ENCODE data around the gene HECA.

HECA gene

DNA sequence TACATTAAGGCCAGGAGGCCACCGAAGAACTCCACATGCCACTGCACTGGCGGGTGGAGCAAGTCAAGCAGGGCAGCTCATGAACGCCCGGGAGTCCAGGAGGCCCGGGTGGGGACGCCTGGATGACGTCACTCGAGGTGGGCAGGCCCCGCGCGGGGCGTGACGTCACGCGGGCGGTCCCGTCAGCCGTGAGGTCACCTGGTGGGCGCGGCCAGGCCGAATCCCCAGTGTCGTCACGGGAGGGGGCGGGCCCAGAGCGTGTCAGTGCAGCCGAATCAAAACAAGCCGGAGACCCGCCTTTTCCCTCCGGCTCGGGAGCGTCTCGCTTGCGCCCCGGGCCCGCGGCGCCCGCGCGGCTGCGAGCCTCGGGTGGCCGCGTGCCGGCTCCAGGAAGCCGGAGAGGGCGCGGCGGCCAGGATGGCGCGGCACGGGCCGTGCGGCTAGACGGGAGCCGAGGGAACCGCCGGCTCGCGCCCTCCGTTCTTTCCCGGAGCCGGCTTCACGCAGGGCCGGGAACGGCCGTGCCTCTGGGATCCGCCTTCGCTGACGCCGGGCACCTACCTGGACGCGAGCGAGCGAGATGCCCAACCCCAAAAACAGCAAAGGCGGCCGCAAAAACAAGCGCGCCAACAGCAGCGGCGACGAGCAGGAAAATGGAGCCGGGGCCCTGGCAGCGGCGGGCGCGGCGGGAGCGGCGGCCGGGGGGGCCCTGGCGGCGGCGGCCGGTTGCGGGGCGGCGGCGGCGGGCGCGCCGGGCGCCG lies at the start of gene HECA:
Gene HECA, plus strand, starts transcription at position 264 of the 761 bp plus-strand sequence. Its CDS starts 317 bp downstream, at position 581.
- Histone ChIP-seq H3K27me3 (no peaks in the 10 kb centered on the region), H3K27ac (peak within 1 kb of the TSS; percentile 91 to 99 (median 95)), H4K20me1 (peaks cover 0 to 33% (median 24%) of the 10 kb centered on the region in 11 experiments; a peak in 16 of 22 replicates), H3K36me3 (peaks cover 8 to 32% (median 17%) of the 10 kb centered on the region in 11 experiments; a peak in 16 of 22 replicates), H3K4me2 (peak within 1 kb of the TSS; percentile 75 to 94 (median 79)), H3K9me3 (replicated peaks in 1 of 11) (peaks cover 0 to 15% (median 0%) of the 10 kb centered on the region in 11 experiments; a peak in 7 of 22 replicates), H3K4me3 (peak within 1 kb of the TSS; percentile 76 to 97 (median 92)), H3K9ac (peak within 1 kb of the TSS; percentile 94 to 99 (median 97)), H3K4me1 (peaks cover 49 to 84% (median 61%) of the 10 kb centered on the region in 10 experiments)
- TF ChIP-seq Cebpa-rat (IDR thresholded peaks at IDR 0.05) = no peak

DNA sequence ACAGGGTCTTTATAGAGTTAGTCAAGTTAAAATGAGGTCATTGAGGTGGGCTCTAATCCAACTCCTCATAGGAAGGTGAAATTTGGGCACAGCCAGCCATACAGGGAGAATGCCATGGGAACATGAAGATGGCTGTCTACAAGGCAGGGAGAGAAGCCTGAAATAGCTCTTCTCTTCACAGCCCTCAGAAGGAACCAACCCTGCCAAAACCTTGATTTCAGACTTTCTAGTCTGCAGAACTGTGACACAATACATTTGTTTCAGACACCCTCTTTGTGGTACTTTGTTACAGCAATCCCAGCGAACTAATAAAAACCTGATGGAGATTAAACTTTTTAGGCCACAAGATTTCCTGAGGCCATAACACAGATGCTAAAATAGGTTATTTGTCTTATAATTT lies 43.1 kb upstream of the HECA start:
- no peaks in the 10 kb centered on the region for H3K36me3 ChIP-seq

GRCh38 chr6:139099984-139100383 lies 34.9 kb upstream of the HECA start:
- no peak overlapping the region for H3K4me3 ChIP-seq
- H3K9ac ChIP-seq = no peak overlapping the region
- no peaks in the 10 kb centered on the region for H3K4me1 ChIP-seq
- H3K36me3 ChIP-seq = no peaks in the 10 kb centered on the region
- no peaks in the 10 kb centered on the region for H4K20me1 ChIP-seq
- no peaks in the 10 kb centered on the region for H3K9me3 ChIP-seq (replicated peaks in 1 of 11)
- no peak overlapping the region for H3K27ac ChIP-seq
- no peak for TF ChIP-seq Cebpa-rat (IDR thresholded peaks at IDR 0.05)
- no peak overlapping the region for H3K4me2 ChIP-seq
- H3K27me3 ChIP-seq = no peaks in the 10 kb centered on the region

More for the DNA sequence above, 43.1 kb upstream of the HECA start:
- no peak overlapping the region for H3K27ac ChIP-seq
- H3K9ac ChIP-seq = no peak overlapping the region
- peaks cover 0 to 23% (median 15%) of the 10 kb centered on the region in 11 experiments; a peak in 16 of 22 replicates for H3K9me3 ChIP-seq (replicated peaks in 1 of 11)
- H4K20me1 ChIP-seq = no peaks in the 10 kb centered on the region
- H3K27me3 ChIP-seq = no peaks in the 10 kb centered on the region
- no peaks in the 10 kb centered on the region for H3K4me1 ChIP-seq
- no peak for TF ChIP-seq Cebpa-rat (IDR thresholded peaks at IDR 0.05)
- H3K4me3 ChIP-seq = no peak overlapping the region
- no peak overlapping the region for H3K4me2 ChIP-seq

DNA sequence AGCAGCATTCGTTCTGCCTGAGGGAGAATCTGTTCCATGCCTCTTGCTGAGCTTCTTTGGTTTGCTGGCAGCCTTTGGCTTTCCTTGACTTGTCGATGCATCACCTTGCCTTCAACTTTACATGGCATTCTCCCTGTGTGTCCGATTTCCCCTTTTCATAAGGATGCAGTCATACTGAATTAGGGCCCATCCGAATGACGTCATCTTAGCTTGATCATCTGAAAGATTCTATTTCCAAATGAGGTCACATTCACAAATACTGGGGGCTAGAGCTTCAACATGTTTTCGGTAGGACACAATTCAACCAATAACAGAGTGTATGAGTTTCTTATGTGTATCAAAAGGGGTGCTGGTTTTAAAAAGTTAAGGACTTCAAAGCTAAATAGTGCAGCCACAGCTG lies 27.8 kb upstream of the HECA start:
- Histone ChIP-seq H4K20me1 (no peaks in the 10 kb centered on the region), H3K4me3 (no peak overlapping the region), H3K4me2 (no peak overlapping the region), H3K9ac (no peak overlapping the region), H3K27ac (no peak overlapping the region), H3K9me3 (replicated peaks in 1 of 11) (no peaks in the 10 kb centered on the region), H3K27me3 (no peaks in the 10 kb centered on the region), H3K4me1 (no peaks in the 10 kb centered on the region), H3K36me3 (no peaks in the 10 kb centered on the region)
- TF ChIP-seq Cebpa-rat (IDR thresholded peaks at IDR 0.05) = no peak

- TF ChIP-seq Cebpa-rat (IDR thresholded peaks at IDR 0.05) = no peak
- Histone ChIP-seq H3K27me3 (no peaks in the 10 kb centered on the region), H3K27ac (no peak overlapping the region), H4K20me1 (no peaks in the 10 kb centered on the region), H3K4me3 (no peak overlapping the region), H3K9ac (no peak overlapping the region), H3K9me3 (replicated peaks in 1 of 11) (no peaks in the 10 kb centered on the region), H3K4me2 (no peak overlapping the region), H3K4me1 (no peaks in the 10 kb centered on the region), H3K36me3 (no peaks in the 10 kb centered on the region)
Observed at GRCh38 chr6:139108378-139108777, 26.5 kb upstream of the HECA start.

- Histone ChIP-seq H3K27ac (no peak overlapping the region), H3K4me1 (peaks cover 0 to 5% (median 2%) of the 10 kb centered on the region in 10 experiments; a peak in 10 of 20 replicates), H3K36me3 (no peaks in the 10 kb centered on the region), H3K9me3 (replicated peaks in 1 of 11) (no peaks in the 10 kb centered on the region), H3K9ac (no peak overlapping the region), H3K27me3 (no peaks in the 10 kb centered on the region), H3K4me2 (no peak overlapping the region), H4K20me1 (no peaks in the 10 kb centered on the region), H3K4me3 (no peak overlapping the region)
- no peak for TF ChIP-seq Cebpa-rat (IDR thresholded peaks at IDR 0.05)
Observed at GRCh38 chr6:139109558-139109957, 25.3 kb upstream of the HECA start.

- Histone ChIP-seq H3K4me2 (no peak overlapping the region), H3K27me3 (no peaks in the 10 kb centered on the region), H3K36me3 (no peaks in the 10 kb centered on the region), H3K9ac (no peak overlapping the region), H4K20me1 (no peaks in the 10 kb centered on the region), H3K27ac (no peak overlapping the region), H3K9me3 (replicated peaks in 1 of 11) (no peaks in the 10 kb centered on the region), H3K4me1 (peaks cover 0 to 14% (median 6%) of the 10 kb centered on the region in 10 experiments; a peak in 10 of 20 replicates), H3K4me3 (no peak overlapping the region)
- TF ChIP-seq Cebpa-rat (IDR thresholded peaks at IDR 0.05) = no peak
Observed at GRCh38 chr6:139112146-139112545, 22.7 kb upstream of the HECA start.

GRCh38 chr6:139112561-139112960 lies 22.3 kb upstream of the HECA start:
- H3K4me1 ChIP-seq = peaks cover 0 to 14% (median 6%) of the 10 kb centered on the region in 10 experiments; a peak in 10 of 20 replicates
- H3K27ac ChIP-seq = no peak overlapping the region
- H3K36me3 ChIP-seq = no peaks in the 10 kb centered on the region
- no peak for TF ChIP-seq Cebpa-rat (IDR thresholded peaks at IDR 0.05)
- H3K9ac ChIP-seq = no peak overlapping the region
- H3K4me3 ChIP-seq = no peak overlapping the region
- H3K9me3 ChIP-seq (replicated peaks in 1 of 11) = peaks cover 0 to under 1% (median 0%) of the 10 kb centered on the region in 11 experiments; a peak in 1 of 22 replicates
- H3K4me2 ChIP-seq = no peak overlapping the region
- H4K20me1 ChIP-seq = no peaks in the 10 kb centered on the region
- H3K27me3 ChIP-seq = no peaks in the 10 kb centered on the region

DNA sequence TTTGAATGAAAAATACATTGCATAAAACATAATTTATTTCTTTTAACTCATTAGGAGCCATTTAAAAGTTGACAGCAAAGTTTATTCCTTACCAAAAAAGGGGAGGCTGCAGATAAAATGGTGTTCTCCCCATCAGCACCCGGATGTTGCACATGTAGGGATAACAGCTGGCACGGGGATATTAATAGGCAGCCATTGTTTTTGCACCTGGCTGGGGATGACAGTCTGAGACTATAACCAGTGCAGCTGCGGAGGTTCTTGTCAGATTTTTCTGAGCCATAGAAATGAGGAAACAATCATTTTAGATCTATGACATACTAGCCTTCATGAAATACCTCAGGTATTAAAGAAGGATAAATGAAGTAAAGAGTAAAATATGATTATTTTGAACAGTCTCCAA lies 20.1 kb upstream of the HECA start:
- Histone ChIP-seq H3K27ac (no peak overlapping the region; a peak in 1 of 22 replicates), H3K9me3 (replicated peaks in 1 of 11) (peaks cover 18 to 23% (median 19%) of the 10 kb centered on the region in 11 experiments), H3K27me3 (no peaks in the 10 kb centered on the region), H3K4me2 (peak overlapping the region in 7 of 11 experiments; percentile 12 to 48 (median 40); a peak in 12 of 22 replicates), H3K4me3 (no peak overlapping the region), H3K36me3 (peaks cover 0 to 2% (median 0%) of the 10 kb centered on the region in 11 experiments; a peak in 1 of 22 replicates), H3K4me1 (peaks cover 0 to 14% (median 6%) of the 10 kb centered on the region in 10 experiments; a peak in 10 of 20 replicates), H3K9ac (no peak overlapping the region), H4K20me1 (no peaks in the 10 kb centered on the region)
- no peak for TF ChIP-seq Cebpa-rat (IDR thresholded peaks at IDR 0.05)
